EH (cell line): Measurements from ENCODE around the gene DIAPH3.
"Not testable (repeated sequence)": the region's sequence is repeated elsewhere in the genome, so short reads cannot be mapped to it uniquely, and the experiment has no call there.

ENCODE experiments used
- DNase-seq: peaks from one replicate; pipeline ENCODE4 v3.0.0-alpha.2; 2015; ENCODE audit warnings: low read depth

Gene DIAPH3

GRCh38 chr13:60163478-60164233 is at the start of gene DIAPH3:
TSS of gene DIAPH3 (minus strand) at chr13:60163928. CDS start at chr13:60163766, 162 bp downstream.
- peak; percentile 96 for DNase-seq

DNA sequence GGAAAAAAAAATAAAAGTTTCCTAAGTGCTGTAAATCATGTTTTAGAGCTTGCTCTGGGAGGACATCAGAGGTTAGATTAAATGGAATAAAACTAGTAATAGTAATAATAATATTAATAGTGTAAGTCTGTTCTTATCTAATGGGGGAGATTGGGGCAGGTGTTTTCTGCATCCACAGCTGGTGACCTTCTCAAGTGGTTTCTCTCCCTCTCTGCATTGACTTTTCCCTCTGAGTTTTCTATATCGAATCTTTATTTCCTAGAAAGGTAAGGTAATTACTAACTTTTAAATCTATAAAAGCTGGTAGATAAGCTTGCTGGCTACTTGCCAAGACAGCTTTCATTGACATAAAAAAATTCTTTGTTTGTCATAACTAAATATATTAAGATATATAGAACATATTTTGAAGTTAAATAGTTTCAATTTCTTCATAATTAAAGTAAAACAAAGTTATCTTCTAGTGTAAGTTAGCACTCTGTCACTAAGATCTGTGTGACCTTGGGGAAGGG is 49.6 kb upstream of the DIAPH3 start:
- DNase-seq = no peak

DNA sequence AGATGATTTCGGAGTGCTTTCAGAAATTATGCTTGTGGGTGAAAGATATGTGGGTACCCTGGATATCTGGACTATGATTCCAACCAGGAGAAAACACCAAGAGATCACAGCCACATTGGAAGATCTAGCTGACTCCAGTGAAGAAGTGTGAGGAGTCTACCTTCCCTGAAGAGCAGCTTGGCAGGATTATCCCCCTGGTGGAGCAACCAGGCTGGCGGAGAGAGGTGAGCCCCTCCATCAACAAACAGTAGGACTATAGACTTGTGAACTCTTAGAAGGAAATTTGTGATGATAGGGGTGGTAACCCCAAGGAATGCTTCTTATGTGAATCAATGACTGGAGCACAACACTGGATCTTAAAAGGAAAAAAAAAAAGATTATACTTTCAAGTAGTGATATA is 47.8 kb upstream of the DIAPH3 start:
- DNase-seq = no peak

- DNase-seq = no peak
These were observed 47.0 kb upstream of the DIAPH3 start for GRCh38 chr13:60210510-60211330.

GRCh38 chr13:60205499-60205898 is 41.8 kb upstream of the DIAPH3 start:
- not testable (repeated sequence) for DNase-seq

DNA sequence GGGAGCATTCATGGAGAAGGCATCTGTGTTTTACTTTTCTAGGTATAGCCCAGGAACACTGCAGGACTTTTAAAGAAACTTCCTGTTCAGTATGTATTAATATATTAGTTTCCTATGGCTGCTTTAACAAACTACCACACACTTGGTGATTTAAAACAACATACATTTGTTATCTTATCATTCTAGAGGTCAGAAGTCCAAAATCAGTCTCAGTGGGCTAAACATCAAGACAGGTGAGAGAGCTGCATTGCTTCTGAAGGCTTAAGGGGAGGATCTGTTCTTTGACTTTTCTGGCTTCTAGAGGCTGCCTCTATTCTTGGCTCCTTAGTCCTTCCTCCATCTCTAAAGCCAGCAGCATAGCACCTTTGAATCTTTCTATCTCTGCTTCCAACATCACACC is 37.6 kb upstream of the DIAPH3 start:
- DNase-seq = no peak

- DNase-seq = not testable (repeated sequence)
These were observed 32.2 kb upstream of the DIAPH3 start for GRCh38 chr13:60195893-60196292.

GRCh38 chr13:60182907-60183306 is 19.2 kb upstream of the DIAPH3 start:
- DNase-seq = no peak

GRCh38 chr13:60178327-60178726 is 14.6 kb upstream of the DIAPH3 start:
- DNase-seq = no peak

DNA sequence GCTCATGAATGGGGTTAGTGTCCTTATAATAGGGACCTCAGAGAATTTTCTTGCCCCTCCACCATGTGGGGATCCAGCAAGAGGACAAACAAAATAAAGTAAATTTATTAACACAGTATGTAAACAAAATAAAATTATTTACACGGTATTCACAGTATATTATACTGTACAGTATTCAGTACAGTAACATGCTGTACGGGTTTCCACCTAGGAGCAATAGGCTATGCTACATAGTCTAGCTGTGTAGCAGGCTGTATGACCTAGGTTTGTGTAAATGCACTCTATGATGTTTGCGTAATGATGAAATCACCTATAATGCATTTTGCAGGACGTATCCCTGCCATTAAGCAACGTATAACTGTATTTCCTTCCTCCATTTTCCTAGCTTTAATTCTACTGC is 11.8 kb upstream of the DIAPH3 start:
- DNase-seq = no peak

DNA sequence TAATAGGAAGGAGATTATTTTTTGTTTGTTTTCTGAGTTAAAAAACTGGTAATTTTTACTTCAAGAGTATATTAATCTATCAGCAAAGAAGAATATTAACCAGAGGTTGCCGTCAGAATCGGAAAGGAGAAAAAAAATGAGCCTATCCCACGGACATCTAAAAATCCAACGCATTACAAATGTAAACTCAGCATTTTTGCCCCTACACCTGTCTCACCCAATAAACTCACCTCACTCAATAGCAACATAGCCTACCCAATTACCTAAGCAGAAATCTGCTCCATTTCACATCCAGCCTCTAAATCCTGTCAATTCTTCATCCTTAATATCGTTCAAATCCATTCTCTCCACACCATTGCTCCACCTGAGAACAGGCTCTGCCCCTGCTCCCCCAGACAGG is 10.4 kb upstream of the DIAPH3 start:
- DNase-seq = no peak

DNA sequence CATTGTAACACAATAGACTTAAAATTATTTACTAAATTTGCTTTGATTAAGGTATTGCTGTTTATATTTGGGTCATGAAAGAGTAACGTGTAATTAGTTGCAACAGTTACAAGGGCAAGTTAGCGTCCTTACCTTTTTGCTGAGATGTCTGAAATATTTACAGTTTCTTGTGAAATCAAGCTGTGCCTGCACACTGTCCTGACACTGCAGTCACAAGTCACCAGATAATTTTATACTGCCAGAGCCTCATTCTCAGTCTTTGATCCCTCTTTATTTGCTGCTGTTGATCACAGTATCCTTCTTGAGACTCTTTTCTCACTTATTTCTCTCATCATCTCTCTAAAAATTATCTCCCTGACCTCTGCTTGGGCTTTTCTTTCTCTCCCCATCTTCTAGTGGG is 8.4 kb upstream of the DIAPH3 start:
- DNase-seq = no peak

DNA sequence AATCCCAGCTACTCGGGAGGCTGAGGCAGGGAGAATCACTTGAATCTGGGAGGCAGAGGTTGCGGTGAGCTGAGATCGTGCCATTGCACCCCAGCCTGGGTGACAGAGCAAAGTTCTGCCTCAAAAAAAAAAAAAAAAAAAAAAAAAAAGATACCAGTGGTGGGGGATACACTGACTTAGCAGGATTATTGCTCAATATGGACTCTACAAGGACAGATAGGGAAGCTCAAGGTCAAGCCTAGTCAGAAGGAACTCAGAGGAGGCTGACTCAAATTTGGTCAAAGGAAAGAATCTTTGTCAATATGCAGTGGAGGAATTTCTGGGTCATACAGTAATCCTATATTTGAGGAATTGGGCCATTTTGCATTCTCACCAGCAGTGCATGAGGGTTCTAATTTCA is 6.7 kb upstream of the DIAPH3 start:
- DNase-seq = no peak

- no peak for DNase-seq
These were observed 5.7 kb upstream of the DIAPH3 start for GRCh38 chr13:60169239-60170031.

DNA sequence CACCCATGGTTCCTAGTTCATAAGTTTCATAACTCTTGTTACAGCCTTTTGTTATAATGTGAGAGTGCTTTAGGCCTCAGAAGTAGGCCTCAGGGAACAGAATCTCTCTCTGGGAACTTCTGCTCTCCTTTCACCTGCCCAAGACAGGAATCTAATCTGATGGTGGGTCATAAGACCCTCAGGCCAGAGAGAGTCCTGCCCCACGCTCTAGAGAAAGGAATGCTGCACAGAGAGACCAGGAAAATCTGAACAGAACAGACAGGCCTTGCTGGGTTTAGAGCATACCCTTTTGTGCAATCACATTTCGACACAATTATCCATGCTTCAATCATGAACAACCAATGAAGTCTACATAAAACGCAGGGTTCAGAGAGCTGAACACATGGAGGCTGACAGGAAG is 3.4 kb upstream of the DIAPH3 start:
- no peak for DNase-seq

GRCh38 chr13:60165391-60166099 is 1.8 kb upstream of the DIAPH3 start:
- DNase-seq = peak; percentile 88

GRCh38 chr13:60164234-60164889 is 634 bp upstream of the DIAPH3 start:
- DNase-seq = peak; percentile 37

- peak; percentile 70 for DNase-seq
These were observed 1.6 kb downstream of the DIAPH3 start for GRCh38 chr13:60162096-60162495.

DNA sequence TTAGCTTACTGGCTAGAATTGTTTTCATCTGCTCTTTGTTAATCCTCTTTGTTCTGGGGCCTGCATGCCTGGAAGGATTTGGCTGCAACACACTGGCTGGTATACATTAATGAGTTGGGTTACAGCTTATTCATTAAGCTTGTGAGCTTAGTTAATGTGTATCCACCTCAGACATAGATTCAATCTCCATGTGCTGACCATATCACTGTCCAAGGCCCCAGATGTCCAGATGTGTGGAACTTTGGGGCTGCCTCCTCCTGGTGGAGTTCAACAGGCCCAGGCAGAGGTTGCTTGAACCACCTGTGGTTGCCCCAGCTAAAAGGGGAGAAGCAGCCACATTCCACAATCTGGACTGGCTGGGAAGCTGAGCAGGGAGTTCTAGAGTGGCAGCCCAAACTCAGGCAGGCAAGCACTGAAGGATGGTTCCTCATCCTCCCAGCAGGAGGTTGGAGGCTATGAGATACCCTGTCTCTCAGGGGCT is 5.4 kb downstream of the DIAPH3 start:
- DNase-seq = no peak

DNA sequence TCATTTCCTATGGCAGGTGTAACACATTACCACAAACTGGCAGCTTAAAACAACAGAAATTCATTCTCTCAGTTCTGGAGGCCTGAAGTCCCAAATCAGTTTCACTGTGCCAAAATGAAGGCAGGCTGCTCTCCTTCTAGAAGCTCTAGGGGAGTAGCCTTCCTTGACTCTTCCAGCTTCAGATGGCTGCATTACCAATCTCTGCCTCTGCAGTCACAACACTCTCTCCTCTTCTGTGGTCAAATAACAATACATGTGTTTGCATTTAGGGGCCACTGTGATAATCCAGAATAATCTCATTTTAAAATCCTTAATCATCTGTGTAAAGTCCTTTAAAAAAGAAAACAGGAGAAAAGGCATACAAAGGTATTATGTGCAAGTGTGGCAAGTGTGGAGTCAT is 7.8 kb downstream of the DIAPH3 start:
- peak; percentile 34 for DNase-seq

- DNase-seq = no peak
These were observed 10.8 kb downstream of the DIAPH3 start for GRCh38 chr13:60152904-60153303.
